GM21723 (cell line): Measurements from ENCODE around the gene TNS1.

Experiments used
- ATAC-seq: cut with Tn5 transposase; IDR thresholded peaks from one replicate; pipeline ENCODE4 v1.9.1; 2021; ENCODE audit warnings: mild to moderate bottlenecking, moderate library complexity; ENCODE audit not compliant: unreplicated experiment

TNS1 gene

GRCh38 chr2:217934321-217935131, 68.3 kb downstream of the TNS1 start:
- ATAC-seq, result no peak

GRCh38 chr2:217933617-217933993, 69.2 kb downstream of the TNS1 start:
- ATAC-seq, result no peak

GRCh38 chr2:217932803-217933616, 69.8 kb downstream of the TNS1 start:
- no peak for ATAC-seq

- no peak for ATAC-seq
Measured at GRCh38 chr2:217931846-217932560, 70.8 kb downstream of the TNS1 start.

GRCh38 chr2:217930761-217931563, 71.8 kb downstream of the TNS1 start:
- no peak for ATAC-seq

GRCh38 chr2:217929757-217930707, 72.8 kb downstream of the TNS1 start:
- ATAC-seq, result no peak

- ATAC-seq, result no peak
Measured at GRCh38 chr2:217929272-217929671, 73.5 kb downstream of the TNS1 start.

GRCh38 chr2:217928324-217929181, 74.2 kb downstream of the TNS1 start:
- ATAC-seq, result no peak

- ATAC-seq, result no peak
Measured at GRCh38 chr2:217927601-217928323, 75.0 kb downstream of the TNS1 start.

- no peak for ATAC-seq
Measured at GRCh38 chr2:217926801-217927200, 76.0 kb downstream of the TNS1 start.

GRCh38 chr2:217924346-217924901, 78.4 kb downstream of the TNS1 start:
- ATAC-seq, result no peak

GRCh38 chr2:217923007-217923686, 79.6 kb downstream of the TNS1 start:
- ATAC-seq, result no peak

GRCh38 chr2:217922101-217923006, 80.4 kb downstream of the TNS1 start:
- no peak for ATAC-seq

GRCh38 chr2:217920879-217921603, 81.8 kb downstream of the TNS1 start:
- ATAC-seq, result no peak

- ATAC-seq, result no peak
Measured at GRCh38 chr2:217919781-217920351, 82.9 kb downstream of the TNS1 start.
